NCI-H1930 (cell line): ENCODE data around the gene CCDC15.
"Not testable (repeated sequence)": the region's sequence is repeated elsewhere in the genome, so short reads cannot be mapped to it uniquely, and the experiment has no call there.

Experiments used
- DNase-seq, 2 experiments: peaks; one replicate each; lab custom pipeline; 2025; lab: John Stamatoyannopoulos, UW

CCDC15 gene

GRCh38 chr11:124988063-124988462, 34.1 kb downstream of the CCDC15 start:
- no peak for DNase-seq

GRCh38 chr11:125001079-125001778, 47.2 kb downstream of the CCDC15 start:
- DNase-seq, result no peak

- DNase-seq, result no peak
Observed at GRCh38 chr11:125001849-125002248, 47.8 kb downstream of the CCDC15 start.

GRCh38 chr11:125005491-125005890, 51.5 kb downstream of the CCDC15 start:
- DNase-seq, result no peak

GRCh38 chr11:125016413-125016812, 62.4 kb downstream of the CCDC15 start:
- DNase-seq, result no peak

- DNase-seq, result no peak
Observed at GRCh38 chr11:125020342-125020741, 66.3 kb downstream of the CCDC15 start.

- DNase-seq, result no peak
Observed at GRCh38 chr11:125022551-125022950, 68.5 kb downstream of the CCDC15 start.

GRCh38 chr11:125025968-125026367, 72.0 kb downstream of the CCDC15 start:
- DNase-seq, result no peak

GRCh38 chr11:125029431-125029830, 75.4 kb downstream of the CCDC15 start:
- DNase-seq, result not testable (repeated sequence)

GRCh38 chr11:125036933-125037332, 82.9 kb downstream of the CCDC15 start:
- no peak for DNase-seq

- DNase-seq, result no peak
Observed at GRCh38 chr11:125049164-125049792, 95.3 kb downstream of the CCDC15 start.

GRCh38 chr11:125052047-125052446, 98.0 kb downstream of the CCDC15 start:
- DNase-seq, result no peak

GRCh38 chr11:125053167-125053566, 99.2 kb downstream of the CCDC15 start:
- DNase-seq, result no peak

GRCh38 chr11:125055107-125055715, 101.2 kb downstream of the CCDC15 start:
- DNase-seq, result no peak

GRCh38 chr11:125056111-125056510, 102.1 kb downstream of the CCDC15 start:
- DNase-seq, result not testable (repeated sequence)

- DNase-seq, result no peak
Observed at GRCh38 chr11:125056931-125057692, 103.1 kb downstream of the CCDC15 start.

GRCh38 chr11:125057693-125058016, 103.7 kb downstream of the CCDC15 start:
- no peak for DNase-seq

- no peak for DNase-seq
Observed at GRCh38 chr11:125061281-125061680, 107.3 kb downstream of the CCDC15 start.

GRCh38 chr11:125062218-125062930, 108.4 kb downstream of the CCDC15 start:
- no peak for DNase-seq

- peak; percentile 13 to 33 for DNase-seq
Observed at GRCh38 chr11:125062931-125063428, 109.0 kb downstream of the CCDC15 start, which contains the start of gene SLC37A2. SLC37A2 (plus strand) TSS chr11:125063305; CDS start chr11:125063368, 63 bp downstream.

GRCh38 chr11:125063429-125064043, 109.5 kb downstream of the CCDC15 start:
- no peak for DNase-seq
